22Rv1 (cell line): ENCODE data around the gene SNAPC1.

ENCODE experiments used
- H3K27ac ChIP-seq: fragments of 450-650 bp; 2 replicates; pipeline ENCODE4 v1.5.1; 2017
- ZFX ChIP-seq: fragments of 450-650 bp; IDR thresholded peaks from 2 replicates; pipeline ENCODE4 v1.6.1; 2017; ENCODE audit warnings: antibody characterized with exemption, borderline replicate concordance
- TF ChIP-seq, protein P1 (sequence below): fragments of 450-650 bp; IDR thresholded peaks from 2 replicates; pipeline ENCODE4 v1.5.1; 2017; ENCODE audit warnings: mild to moderate bottlenecking

The SNAPC1 gene

DNA sequence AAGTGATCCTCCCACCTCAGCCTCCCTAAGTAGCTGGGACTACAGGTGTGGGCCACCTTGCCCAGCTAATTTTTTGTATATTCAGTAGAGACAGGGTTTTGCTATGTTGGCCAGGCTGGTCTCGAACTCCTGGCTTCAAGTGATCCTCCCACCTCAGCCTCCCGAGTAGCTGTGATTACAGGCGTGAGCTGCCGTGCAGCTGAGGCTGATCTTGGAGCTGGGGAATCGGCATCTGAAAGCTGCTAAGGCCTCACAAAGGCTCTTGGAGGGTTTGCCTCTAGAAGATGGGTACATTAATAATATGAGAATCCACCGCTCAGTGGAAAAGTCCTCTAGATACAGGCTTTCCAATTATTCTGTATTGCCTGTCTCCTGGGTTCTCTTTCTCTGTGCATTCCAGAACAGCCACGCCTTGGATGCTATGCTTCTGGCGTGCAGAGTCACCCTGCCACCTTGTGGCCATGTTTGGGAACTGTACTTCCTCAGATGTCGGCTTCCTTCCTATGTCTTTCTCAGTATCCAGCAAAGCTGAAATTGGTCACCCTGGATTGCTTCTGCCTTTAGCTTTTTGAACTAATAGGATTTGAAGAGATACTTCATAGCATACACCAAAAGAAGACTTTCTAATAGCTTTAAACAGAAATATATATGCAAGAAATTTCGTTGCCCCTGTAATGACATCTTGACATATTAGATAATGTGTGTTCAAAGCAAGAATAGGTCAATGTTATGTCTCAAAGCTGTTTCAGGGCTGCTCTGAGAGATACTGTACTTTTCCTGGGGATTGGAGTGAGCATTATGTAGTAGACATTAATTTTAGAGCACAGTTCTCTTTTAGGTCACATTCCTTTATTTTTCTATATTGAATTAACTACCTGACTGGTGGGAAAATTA lies 75.4 kb downstream of the SNAPC1 start:
- H3K27ac ChIP-seq = no peak overlapping the region
- no peak for TF ChIP-seq ZFX
- TF ChIP-seq, protein P1, sequence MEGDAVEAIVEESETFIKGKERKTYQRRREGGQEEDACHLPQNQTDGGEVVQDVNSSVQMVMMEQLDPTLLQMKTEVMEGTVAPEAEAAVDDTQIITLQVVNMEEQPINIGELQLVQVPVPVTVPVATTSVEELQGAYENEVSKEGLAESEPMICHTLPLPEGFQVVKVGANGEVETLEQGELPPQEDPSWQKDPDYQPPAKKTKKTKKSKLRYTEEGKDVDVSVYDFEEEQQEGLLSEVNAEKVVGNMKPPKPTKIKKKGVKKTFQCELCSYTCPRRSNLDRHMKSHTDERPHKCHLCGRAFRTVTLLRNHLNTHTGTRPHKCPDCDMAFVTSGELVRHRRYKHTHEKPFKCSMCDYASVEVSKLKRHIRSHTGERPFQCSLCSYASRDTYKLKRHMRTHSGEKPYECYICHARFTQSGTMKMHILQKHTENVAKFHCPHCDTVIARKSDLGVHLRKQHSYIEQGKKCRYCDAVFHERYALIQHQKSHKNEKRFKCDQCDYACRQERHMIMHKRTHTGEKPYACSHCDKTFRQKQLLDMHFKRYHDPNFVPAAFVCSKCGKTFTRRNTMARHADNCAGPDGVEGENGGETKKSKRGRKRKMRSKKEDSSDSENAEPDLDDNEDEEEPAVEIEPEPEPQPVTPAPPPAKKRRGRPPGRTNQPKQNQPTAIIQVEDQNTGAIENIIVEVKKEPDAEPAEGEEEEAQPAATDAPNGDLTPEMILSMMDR = peak; percentile 94

DNA sequence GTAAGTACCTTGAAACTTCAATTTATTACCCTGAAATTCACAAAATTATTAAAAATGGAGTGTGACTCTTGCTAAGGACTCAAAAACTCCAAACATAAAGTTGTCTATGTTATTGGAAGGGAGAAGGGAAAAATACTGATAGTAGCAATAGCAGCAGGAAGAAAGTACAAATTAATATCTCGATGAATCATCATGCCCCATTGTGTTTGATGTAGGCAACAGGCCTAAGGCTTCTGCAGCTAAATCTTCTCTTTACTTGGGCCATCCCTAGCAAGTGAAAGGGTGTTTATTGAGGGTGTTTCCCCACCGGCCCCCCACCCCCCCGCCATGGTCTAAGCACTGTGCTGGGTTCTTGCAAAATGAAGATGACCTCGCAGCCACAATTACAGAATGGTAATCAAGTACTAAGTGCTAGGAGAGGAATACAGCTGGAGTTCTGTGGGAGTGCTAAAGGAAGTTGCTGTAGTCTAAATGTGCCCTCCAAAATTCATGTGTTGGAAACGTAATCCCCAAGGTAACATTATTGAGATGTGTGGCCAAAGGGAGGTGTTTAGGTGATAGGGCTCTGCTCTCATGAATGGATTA lies 76.5 kb downstream of the SNAPC1 start:
- TF ChIP-seq, protein P1 = no peak
- TF ChIP-seq ZFX = no peak
- H3K27ac ChIP-seq = no peak overlapping the region

DNA sequence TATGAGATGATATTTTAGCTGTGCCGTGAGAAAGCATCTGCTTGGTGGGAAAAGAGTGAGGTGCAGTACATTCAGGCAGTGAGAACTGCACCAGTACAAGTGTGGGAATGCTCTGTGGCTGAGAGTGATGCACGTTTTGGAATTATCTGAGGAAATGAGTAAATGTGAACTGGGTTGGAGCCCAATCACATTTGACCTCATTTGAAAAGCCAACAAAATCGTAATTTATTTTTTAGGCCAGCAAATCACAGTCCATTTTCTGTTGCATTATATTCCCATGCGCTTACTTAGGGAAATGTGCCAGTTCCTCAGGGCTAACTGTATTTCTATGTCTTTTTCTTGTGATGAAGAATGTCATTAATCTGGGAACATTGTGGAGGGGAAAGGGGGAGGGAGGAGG lies 77.3 kb downstream of the SNAPC1 start:
- H3K27ac ChIP-seq = no peak overlapping the region
- no peak for TF ChIP-seq ZFX
- TF ChIP-seq, protein P1 = no peak

DNA sequence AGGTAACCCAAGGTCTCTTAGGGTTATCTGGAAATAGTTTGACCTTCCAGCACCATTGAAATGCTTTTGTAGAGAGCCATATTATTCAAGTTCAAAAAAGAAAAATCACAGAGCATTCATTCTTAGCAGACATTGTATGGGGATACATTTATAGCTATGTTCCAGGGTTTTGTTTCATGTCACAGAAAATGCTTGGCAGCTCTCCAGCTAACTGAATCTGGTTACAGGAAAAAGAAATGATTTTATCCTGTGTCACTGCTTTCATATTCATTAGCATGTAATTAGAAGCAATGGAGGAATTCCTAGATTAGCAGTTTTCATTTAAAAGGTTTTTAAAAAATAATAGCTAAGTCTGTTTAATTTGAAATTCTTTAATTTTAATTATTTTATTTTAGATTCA lies 78.9 kb downstream of the SNAPC1 start:
- TF ChIP-seq, protein P1 = no peak
- no peak for TF ChIP-seq ZFX
- no peak overlapping the region for H3K27ac ChIP-seq
